Type B pancreatic cell (in vitro differentiated cells): ENCODE data around the gene PIP5K1B. TPM values are rescaled to one million over a fixed set of nuclear protein-coding genes. Genes with fewer than 3 reads are reported as not detected.

ENCODE experiments used
- DNase-seq: peaks from one replicate; pipeline ENCODE4 v3.0.0; 2021; ENCODE audit warnings: mixed read lengths; ENCODE audit not compliant: unreplicated experiment; ENCODE audit errors: extremely low spot score
- H3K27ac Mint-ChIP-seq: 2 replicates; pipeline ENCODE4 v1.8.0; 2021; ENCODE audit warnings: mild to moderate bottlenecking, mixed read lengths
- H3K27me3 Mint-ChIP-seq: 2 replicates; pipeline ENCODE4 v1.8.0; 2021; ENCODE audit warnings: mixed read lengths
- H3K36me3 Mint-ChIP-seq: 2 replicates; pipeline ENCODE4 v1.8.0; 2021; ENCODE audit warnings: mixed read lengths
- H3K4me1 Mint-ChIP-seq: one replicate; pipeline ENCODE4 v1.8.0; 2021; ENCODE audit warnings: mixed read lengths; ENCODE audit not compliant: unreplicated experiment
- H3K4me3 Mint-ChIP-seq: 2 replicates; pipeline ENCODE4 v1.8.0; 2021; ENCODE audit warnings: mild to moderate bottlenecking, mixed read lengths
- H3K9me3 Mint-ChIP-seq: 2 replicates; pipeline ENCODE4 v1.8.0; 2021; ENCODE audit warnings: mixed read lengths
- CTCF ChIP-seq: fragments of 200-600 bp; sonication (generic); conservative IDR thresholded peaks from 2 replicates; pipeline ENCODE4 v1.5.0; 2021; ENCODE audit warnings: antibody characterized with exemption, mild to moderate bottlenecking
- total RNA-seq: library from RNA; stranded (reverse); gene quantifications from 2 replicates; pipeline ENCODE4 v1.2.1, GENCODE V29; 2021; ENCODE audit warnings: low replicate concordance

The PIP5K1B gene
- total RNA-seq, 1 donor from 2014 or later: 9.8 TPM

GRCh38 chr9:68847765-68848164 is 142.7 kb downstream of the PIP5K1B start:
- no peak for TF ChIP-seq CTCF
- H3K36me3 Mint-ChIP-seq: no peaks in the 10 kb centered on the region
- no peaks in the 10 kb centered on the region for H3K9me3 Mint-ChIP-seq
- peaks cover 4% of the 10 kb centered on the region for H3K27me3 Mint-ChIP-seq
- no peaks in the 10 kb centered on the region for H3K4me1 Mint-ChIP-seq
- DNase-seq: no peak
- H3K27ac Mint-ChIP-seq: no peak overlapping the region
- H3K4me3 Mint-ChIP-seq: no peak overlapping the region

- no peak for TF ChIP-seq CTCF
- Mint-ChIP-seq H3K27ac (no peak overlapping the region), H3K4me3 (no peak overlapping the region), H3K27me3 (peaks cover 7% of the 10 kb centered on the region), H3K4me1 (peaks cover 6% of the 10 kb centered on the region), H3K36me3 (no peaks in the 10 kb centered on the region), H3K9me3 (no peaks in the 10 kb centered on the region)
- no peak for DNase-seq
These were observed 146.6 kb downstream of the PIP5K1B start for GRCh38 chr9:68851657-68852056.

GRCh38 chr9:68852941-68853340 is 147.9 kb downstream of the PIP5K1B start:
- Mint-ChIP-seq H3K9me3 (no peaks in the 10 kb centered on the region), H3K4me3 (no peak overlapping the region), H3K27me3 (peaks cover 7% of the 10 kb centered on the region), H3K27ac (no peak overlapping the region), H3K4me1 (peaks cover 7% of the 10 kb centered on the region), H3K36me3 (no peaks in the 10 kb centered on the region)
- no peak for DNase-seq
- TF ChIP-seq CTCF: no peak

- H3K9me3 Mint-ChIP-seq: no peaks in the 10 kb centered on the region
- no peak for TF ChIP-seq CTCF
- no peak overlapping the region for H3K27ac Mint-ChIP-seq
- H3K36me3 Mint-ChIP-seq: no peaks in the 10 kb centered on the region
- no peak overlapping the region for H3K4me3 Mint-ChIP-seq
- peaks cover 7% of the 10 kb centered on the region for H3K4me1 Mint-ChIP-seq
- peaks cover 3% of the 10 kb centered on the region for H3K27me3 Mint-ChIP-seq
- no peak for DNase-seq
These were observed 154.3 kb downstream of the PIP5K1B start for GRCh38 chr9:68859347-68859746.

GRCh38 chr9:68860419-68860818 is 155.4 kb downstream of the PIP5K1B start:
- H3K27me3 Mint-ChIP-seq: no peaks in the 10 kb centered on the region
- DNase-seq: no peak
- no peak overlapping the region for H3K27ac Mint-ChIP-seq
- H3K9me3 Mint-ChIP-seq: no peaks in the 10 kb centered on the region
- H3K36me3 Mint-ChIP-seq: no peaks in the 10 kb centered on the region
- H3K4me1 Mint-ChIP-seq: peaks cover 7% of the 10 kb centered on the region
- TF ChIP-seq CTCF: no peak
- H3K4me3 Mint-ChIP-seq: no peak overlapping the region

- no peaks in the 10 kb centered on the region for H3K36me3 Mint-ChIP-seq
- no peak for TF ChIP-seq CTCF
- no peak overlapping the region for H3K27ac Mint-ChIP-seq
- H3K4me3 Mint-ChIP-seq: no peak overlapping the region
- no peak for DNase-seq
- H3K4me1 Mint-ChIP-seq: peaks cover 3% of the 10 kb centered on the region
- no peaks in the 10 kb centered on the region for H3K9me3 Mint-ChIP-seq
- H3K27me3 Mint-ChIP-seq: no peaks in the 10 kb centered on the region
These were observed 156.4 kb downstream of the PIP5K1B start for GRCh38 chr9:68861436-68861835.
